Jurkat, Clone E6-1 (cell line): Measurements from ENCODE around the gene YTHDF2. TPM values are rescaled to one million over a fixed set of nuclear protein-coding genes. Genes with fewer than 3 reads are reported as not detected.
A peak's percentile ranks its signal among the peaks of the same experiment; 100 is the strongest.
"Not testable (repeated sequence)": the region's sequence is repeated elsewhere in the genome, so short reads cannot be mapped to it uniquely, and the experiment has no call there.

ENCODE experiments used
- DNase-seq: peaks from one replicate; pipeline ENCODE4 v3.0.0-alpha.2; 2011; ENCODE audit warnings: low read depth, low spot score
- H3K4me3 ChIP-seq: 2 replicates; pipeline ENCODE4 v1.5.1; 2011; ENCODE audit warnings: mild to moderate bottlenecking, low read length, control low read depth, moderate library complexity
- polyA plus RNA-seq: library from polyadenylated mRNA; unstranded; fragments of >200 nt; gene quantifications from one replicate; pipeline ENCODE4 v1.2.1, GENCODE V29; 2012; ENCODE audit warnings: missing spikeins; ENCODE audit not compliant: insufficient read length, insufficient read depth

The YTHDF2 gene
- 88.4 TPM for polyA plus RNA-seq

DNA sequence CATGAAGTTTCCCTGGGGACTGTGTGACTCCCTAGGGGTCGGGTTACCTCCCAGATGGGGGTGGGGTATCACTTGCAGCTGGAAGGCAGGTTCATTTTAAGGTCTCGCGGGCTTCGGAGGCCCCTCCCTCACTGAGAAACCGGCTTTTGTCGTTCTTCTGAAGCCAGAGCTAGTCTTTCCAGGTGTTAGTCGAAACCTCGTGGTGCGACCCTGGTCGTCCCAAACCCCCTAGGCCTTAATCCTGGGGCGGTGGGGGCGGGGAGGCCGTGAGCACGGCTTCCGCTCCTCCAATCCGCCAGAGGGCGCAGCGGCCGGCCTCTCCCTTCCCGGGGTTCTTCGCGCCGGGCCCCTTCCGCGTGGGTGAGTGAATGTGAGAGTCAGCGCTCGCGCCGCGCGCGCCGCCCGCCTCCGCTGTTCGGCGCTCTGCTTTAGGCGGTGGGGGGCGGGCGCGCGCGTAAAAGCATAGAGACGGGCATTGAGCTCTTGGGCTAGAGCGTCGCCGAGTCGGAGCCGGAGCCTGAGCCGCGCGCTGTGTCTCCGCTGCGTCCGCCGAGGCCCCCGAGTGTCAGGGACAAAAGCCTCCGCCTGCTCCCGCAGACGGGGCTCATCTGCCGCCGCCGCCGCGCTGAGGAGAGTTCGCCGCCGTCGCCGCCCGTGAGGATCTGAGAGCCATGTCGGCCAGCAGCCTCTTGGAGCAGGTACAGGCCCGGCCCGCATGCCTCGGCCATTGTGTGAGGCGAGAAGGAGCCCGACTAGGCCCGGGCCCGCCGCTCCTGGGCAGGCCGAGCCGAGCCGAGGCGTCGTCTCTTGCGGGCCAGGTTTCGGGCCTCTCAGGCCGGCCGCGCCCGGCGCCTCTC lies at the start of gene YTHDF2:
Gene YTHDF2 (plus strand): TSS at position 491 of the 857 bp plus-strand sequence. CDS start 181 bp downstream, at position 672.
- peak within 1 kb of the TSS; percentile 94 for H3K4me3 ChIP-seq
- DNase-seq: peak; percentile 92

DNA sequence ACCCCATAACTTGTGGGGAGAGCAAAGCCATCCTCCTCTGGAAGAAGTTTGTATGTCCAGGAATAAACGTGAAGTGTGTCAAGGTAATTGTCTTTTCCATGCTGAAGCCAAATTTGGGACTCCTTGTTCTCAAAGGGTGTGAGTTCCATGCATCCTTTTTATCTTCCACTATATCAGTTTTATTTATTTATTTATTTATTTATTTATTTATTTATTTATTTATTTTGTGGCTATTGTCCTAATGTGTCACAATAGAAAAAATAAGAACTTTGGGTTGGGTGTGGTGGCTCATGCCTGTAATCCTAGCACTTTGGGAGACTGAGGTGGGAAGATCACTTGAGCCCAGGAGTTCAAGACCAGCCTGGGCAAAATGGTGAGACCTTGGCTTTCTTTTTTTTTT lies 45.1 kb upstream of the YTHDF2 start:
- not testable (repeated sequence) for H3K4me3 ChIP-seq, DNase-seq

DNA sequence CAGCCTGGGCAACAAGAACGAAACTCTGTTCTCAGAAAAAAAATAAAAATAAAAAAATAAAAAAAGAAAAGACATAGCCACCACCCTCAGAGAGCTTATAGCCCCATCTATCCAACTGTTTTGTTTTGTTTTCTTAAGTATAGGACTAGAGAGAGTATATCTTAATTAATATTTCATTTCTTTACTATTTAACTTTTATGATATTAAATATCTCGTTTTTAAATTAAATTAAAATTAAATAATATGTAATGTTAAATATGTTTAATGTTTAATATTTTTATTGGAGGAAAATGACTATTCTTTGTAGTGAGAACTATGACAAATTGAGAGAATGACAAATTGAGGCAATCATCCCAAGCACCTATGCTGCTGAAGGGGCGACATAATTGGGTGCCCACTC lies 33.1 kb upstream of the YTHDF2 start:
- H3K4me3 ChIP-seq: no peak overlapping the region
- DNase-seq: no peak

DNA sequence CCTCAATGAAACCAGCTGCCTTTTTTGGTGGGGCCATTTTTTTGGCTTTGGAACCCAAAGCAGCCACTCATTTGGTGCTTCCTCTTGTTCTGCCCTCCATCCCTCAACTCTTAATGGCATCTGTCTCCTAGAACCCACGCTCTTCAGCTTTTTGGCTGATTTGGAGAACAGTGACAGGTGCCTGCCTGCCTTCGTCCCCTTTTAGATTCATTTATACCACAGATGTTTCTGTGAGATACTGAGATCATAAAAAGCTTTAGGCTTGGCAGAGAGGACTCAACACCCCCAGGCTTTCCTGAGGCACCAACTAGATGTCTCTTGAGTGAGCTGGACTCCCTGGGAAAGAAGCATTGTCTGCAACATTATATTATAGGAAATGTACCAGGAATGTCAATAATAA lies 20.4 kb upstream of the YTHDF2 start:
- H3K4me3 ChIP-seq: no peak overlapping the region
- DNase-seq: peak; percentile 50

DNA sequence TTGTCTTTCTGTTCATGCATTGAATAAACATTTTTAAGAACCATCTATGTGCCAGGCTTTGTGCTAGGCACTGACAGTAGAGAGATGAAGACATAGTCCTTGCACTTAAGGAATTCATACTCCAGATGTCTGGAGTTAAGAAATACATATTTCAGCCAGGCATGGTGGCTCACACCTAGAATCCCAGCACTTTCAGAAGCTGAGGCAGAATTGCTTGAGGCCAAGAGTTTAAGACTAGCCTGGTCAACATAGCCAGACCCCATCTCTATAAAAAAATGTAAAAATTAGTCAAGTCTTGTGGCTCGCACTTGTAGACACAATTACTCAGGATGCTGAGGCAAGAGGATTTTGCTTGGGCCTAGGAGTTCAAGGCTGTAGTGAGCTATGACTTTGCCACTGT lies 18.6 kb upstream of the YTHDF2 start:
- no peak overlapping the region for H3K4me3 ChIP-seq
- DNase-seq: no peak

DNA sequence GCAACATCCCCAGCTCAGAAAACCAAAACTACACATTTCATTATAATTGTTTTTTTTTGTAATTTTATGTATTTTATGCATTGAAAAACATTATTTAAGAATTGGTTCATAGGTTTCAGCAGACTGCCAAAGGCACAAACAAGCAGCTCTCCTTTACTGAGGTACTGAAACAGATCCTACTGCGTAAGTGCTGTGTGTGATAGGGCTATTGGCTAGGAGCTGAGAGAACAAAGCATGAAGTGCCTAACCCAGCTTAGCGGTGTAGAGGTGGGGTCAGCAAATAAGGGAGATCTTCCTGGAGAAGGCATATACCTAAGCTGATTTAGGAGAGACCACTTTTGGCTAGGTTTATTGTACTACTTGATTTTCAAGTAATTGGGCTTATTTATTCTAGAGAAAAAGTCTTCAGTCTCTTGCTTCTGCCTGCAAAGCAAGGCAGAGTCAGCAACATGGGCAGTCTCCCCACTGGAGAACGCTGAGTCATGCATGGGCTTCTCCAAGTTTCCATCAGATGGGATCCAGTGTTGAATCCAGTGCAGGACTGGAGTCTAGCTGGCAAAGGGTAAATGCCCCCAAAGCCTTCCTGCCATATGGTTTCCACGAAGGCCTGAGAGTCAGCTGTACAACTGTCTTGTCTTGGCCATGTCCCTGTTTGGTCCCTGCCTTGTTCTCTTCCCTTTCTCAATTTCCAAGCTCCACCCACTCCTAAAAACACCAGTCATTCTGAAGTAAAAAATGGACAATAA lies 18.0 kb upstream of the YTHDF2 start:
- no peak for DNase-seq

DNA sequence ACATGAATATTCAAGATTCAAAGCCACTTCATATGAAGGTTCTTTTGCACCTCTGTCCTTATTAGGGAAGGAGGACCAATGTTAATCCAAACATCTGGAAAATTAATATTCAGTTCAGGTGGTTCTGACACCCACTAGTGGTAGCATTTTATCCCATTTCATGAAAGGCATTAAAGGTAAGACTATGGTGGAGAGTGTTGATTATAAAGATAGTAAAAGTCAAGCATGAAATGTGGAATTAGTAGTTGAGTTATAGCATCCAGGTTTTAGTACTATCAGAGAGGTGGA lies 17.5 kb upstream of the YTHDF2 start:
- no peak overlapping the region for H3K4me3 ChIP-seq
- DNase-seq: no peak

More for the DNA sequence above, 18.0 kb upstream of the YTHDF2 start:
- H3K4me3 ChIP-seq: no peak overlapping the region

DNA sequence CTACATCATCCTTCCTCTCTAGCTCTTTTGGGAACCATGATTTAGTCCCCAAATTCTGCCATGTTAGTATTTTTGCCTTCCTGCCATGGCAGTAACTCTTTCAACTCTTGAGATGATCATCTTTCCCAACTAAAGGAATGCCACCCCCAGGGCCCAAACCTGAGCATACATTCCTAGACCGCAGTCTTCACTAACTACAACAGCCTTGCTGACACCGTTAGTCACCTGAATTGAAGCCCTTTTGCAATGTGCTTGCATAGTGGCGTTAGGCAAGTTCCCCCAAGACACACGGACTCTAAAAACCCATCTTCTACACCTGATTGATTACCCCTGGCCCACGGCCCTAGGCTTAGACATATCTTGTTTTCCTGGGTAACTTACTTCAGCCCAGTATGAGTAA lies 16.4 kb upstream of the YTHDF2 start:
- no peak overlapping the region for H3K4me3 ChIP-seq
- no peak for DNase-seq

DNA sequence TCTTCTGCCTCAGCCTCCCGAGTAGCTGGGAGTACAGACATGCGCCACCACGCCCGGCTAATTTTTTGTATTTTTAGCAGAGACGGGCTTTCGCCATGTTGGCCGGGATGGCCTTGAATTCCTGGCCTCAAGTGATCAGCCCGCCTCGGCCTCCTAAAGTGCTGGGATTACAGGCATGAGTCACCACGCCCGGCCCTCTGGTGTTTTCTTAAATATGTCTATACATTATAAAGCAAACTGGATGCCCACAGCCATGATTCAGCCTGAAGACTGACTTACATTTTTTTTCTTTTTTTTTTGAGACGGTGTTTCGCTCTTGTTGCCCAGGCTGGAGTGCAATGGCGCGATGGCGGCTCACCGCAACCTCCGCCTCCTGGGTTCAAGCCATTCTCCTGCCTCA lies 14.8 kb upstream of the YTHDF2 start:
- DNase-seq, H3K4me3 ChIP-seq: not testable (repeated sequence)

DNA sequence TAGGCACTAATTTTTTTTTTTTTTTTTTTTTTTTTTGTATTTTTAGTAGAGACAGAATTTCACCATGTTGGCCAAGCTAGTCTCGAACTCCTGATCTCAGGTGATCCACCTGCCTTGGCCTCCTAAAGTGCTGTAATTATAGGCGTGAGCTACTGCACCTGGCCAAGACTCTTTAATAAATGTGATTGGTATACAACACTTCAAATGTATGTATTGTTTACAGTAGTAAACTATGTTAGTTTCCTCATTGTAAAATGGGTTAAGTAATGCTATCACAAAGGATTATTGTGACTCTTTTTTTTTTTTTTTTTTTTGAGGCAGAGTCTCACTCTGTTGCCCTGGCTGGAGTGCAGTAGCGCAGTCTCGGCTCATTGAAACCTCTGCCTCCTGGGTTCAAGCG lies 11.4 kb upstream of the YTHDF2 start:
- DNase-seq, H3K4me3 ChIP-seq: not testable (repeated sequence)

DNA sequence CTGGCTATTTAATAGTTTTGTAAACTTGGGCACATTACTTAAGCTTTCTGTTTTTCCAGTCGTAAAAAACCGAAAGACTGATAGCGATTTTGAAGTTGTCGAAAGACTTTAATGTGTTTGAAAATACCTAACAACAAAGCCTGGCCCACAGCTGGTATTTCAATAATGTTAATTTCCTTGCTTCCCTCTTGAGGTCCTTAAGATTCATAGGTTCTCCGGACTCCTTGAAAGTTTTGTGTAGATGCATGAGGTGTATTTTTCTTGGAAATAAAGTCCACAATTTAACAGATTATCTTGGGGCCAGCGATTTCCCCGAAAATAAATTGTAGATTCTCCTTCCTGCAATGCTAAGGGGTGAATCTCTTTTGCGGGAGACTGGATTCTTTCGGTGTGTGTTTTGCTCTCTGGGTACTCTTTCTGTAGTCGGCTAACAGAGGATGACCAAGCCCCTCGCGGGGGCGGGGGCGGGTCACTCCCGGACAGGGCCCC lies 735 bp upstream of the YTHDF2 start:
- H3K4me3 ChIP-seq: peak overlapping the region; percentile 53
- no peak for DNase-seq

DNA sequence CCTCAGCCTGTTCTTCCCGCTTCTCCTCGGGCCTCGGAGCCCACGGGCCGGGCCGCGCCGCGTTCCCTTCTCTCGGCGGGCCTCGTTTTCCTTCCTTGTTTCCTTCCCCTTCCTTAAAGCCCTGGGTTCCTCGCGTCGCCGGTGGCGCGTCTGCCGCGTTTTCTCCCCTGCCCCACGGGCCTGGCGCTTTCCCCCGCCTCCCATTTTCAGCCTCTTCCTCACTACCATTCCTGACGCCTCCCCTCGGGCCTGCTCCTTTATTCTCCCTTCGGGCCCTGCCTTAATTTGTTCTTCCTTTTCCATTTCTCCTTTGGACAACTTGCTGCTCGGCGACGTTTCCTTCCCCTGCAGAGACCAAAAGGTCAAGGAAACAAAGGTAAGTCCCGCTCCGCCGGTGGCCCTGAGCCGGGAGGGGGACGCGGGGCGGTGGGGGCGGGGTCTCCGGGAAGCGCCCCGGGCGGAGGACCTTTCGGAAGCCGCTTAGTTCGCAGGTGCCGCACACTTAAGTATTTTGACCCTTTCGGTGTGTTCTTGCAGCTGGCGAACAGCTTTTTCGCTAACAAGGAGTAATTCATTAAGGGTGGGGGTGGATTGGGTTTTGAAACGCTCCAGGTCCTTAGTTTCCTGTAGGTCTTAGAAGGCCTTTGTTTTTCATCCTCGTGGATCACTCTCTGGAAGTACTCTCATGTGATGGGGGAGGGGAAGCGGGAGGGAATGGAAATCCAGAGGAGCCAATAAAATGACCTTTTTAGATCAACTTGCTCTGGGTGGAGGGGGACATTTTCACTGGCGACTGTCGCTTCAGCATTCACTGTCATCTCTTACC lies 780 bp downstream of the YTHDF2 start:
- DNase-seq: no peak
- H3K4me3 ChIP-seq: peak overlapping the region; percentile 94

DNA sequence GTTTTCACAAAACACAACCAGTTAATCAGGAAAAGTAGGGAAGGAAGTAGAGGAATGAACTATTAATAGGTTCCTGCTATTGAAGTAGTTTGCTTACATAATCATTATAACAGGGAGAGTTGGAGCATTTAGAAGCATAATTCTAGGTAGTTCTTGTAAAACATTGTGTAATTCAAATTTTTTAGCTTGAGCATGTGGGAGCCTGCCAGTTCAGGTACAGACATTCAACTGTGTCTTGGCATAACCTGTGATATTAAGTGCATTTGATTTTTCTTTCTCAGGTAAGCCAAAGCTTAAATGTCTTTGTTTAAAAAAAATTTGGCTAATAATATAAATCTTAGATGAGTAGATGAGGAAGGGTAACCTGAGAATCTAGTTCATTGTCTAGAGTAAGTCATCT lies 3.4 kb downstream of the YTHDF2 start:
- no peak overlapping the region for H3K4me3 ChIP-seq
- no peak for DNase-seq

DNA sequence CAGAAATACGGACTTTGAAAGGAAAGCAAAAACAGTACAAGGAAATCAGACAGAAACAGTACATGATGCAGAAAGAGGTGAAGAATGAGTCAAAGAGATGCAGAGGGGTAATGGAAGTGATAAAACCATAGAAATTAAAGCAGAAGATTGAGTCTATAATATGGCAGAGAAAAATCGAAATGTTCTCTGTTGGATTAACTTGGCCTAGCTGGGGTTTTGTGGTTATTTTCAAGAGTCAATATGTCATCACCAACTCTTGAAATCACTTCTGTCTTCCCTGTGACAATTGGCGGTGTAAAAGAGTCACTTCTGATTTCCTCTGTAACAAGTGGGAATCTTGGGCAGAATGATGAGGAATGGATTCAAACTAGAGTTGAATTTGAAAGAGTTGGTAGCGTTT lies 7.4 kb downstream of the YTHDF2 start:
- no peak overlapping the region for H3K4me3 ChIP-seq
- DNase-seq: no peak

DNA sequence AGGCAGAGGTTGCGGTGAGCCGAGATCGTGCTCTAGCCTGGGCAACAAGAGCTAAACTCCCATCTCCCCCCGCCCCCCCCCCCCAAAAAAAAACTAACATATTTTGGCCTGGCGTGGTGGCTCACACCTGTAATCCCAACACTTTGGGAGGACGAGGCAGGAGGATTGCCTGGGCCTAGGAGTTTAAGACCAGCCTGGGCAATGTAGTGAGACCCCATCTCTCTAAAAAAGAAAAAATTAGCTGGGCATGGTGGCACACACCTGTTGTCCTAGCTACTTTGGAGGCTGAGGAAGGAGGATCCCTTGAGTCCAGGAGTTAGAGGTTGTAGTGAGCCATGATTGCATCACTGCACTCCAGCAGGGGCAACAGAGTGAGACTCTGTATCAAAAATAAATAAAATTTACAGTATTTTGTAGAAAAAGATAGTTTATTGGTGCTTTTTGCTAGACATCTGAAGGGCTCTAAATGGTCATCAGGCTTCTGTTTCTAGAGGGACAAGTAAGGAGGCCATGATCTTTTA lies 9.0 kb downstream of the YTHDF2 start:
- DNase-seq: no peak
- no peak overlapping the region for H3K4me3 ChIP-seq

DNA sequence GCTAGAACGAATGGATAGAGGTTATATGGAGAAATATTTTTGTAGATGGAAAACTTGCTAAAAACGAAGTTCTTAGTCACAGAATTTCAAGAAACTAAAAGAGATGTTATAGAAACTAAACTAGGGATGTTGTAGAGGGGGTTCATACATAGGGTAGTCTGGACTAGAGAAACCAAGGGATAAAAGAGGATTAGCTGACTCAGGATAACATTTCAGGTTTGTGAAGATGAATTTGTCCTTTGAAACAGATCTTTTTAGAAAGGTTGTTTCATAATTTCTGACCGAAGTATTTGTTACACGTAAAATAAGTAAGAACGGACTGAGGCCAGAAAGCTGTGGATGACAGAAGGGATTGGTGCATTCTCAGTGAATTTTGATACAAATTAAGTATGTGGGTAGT lies 13.6 kb downstream of the YTHDF2 start:
- no peak for DNase-seq
- no peak overlapping the region for H3K4me3 ChIP-seq

DNA sequence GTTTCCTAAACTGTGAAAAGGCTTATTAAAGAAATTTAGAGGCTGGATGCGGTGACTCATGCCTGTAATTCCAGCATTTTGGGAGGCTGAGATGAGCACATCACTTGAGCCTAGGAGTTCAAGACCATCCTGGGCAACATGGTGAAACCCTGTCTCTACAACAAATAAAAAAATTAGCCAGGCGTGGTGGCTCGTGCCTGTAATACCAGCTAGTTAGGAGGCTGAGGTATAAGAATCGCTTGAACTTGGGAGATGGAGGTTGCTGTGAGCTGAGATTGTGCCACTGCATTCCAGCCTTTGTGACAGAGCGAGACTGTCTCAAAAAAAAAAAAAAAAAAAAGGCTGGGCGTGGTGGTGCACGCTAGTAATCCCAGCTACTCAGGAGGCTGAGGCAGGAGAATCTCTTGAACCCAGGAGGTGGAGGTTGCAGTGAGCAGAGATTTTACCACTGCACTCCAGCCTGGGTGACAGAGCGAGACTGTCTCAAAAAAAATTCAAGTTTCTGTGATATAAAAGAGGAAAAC lies 14.1 kb downstream of the YTHDF2 start:
- not testable (repeated sequence) for DNase-seq, H3K4me3 ChIP-seq

DNA sequence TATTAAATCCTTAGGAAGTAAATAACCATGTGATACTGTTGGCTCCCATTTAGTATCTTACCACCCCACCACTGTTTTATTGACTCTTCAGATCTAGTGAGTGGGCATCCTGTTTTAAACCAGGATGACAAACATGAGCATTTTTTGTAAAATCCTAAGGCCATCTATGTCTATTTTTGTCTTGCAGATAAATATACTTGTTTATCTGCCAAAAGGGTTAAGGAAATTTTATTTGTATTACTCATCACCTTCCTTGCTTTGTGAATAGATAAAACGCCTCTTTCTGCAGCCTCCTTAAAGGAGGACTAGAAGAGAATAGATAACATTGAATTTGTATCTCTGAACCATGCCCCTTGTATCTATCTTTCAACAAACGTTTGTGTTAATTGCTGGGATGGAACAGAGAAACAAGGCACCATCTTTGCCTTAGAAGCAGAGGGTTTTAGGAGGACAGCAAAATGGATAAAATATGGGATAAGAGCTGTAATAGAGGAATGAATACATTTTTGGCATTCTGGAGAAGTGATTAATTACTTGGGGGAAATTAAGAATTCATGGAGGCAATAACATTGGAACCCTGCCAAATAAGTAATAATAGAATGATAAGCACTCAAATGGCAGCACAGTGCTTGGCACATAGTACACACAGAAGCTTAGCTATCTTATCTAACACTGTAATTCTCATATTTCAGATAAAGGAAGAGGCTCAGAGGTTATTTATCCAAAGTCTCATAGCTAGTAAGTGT lies 14.7 kb downstream of the YTHDF2 start:
- no peak for DNase-seq
- H3K4me3 ChIP-seq: no peak overlapping the region
